Stimulated activated CD8-positive, alpha-beta memory T cell treated with anti-CD3 and anti-CD28 coated beads, Interleukin-12 subunit alpha, Interleukin-12 subunit beta, amount 100 ng/mL, for 24 hours (primary cell): ENCODE data around the gene KRT72.
"Not testable (repeated sequence)": the region's sequence is repeated elsewhere in the genome, so short reads cannot be mapped to it uniquely, and the experiment has no call there.

Experiments
- DNase-seq: peaks from one replicate; pipeline ENCODE4 v3.0.0-alpha.2; 2020; ENCODE audit errors: extremely low read depth

Gene KRT72

GRCh38 chr12:52606581-52607218, 5.4 kb upstream of the KRT72 start:
- DNase-seq = no peak

GRCh38 chr12:52606096-52606495, 4.8 kb upstream of the KRT72 start:
- no peak for DNase-seq

GRCh38 chr12:52605542-52605941, 4.3 kb upstream of the KRT72 start:
- DNase-seq = no peak

- DNase-seq = no peak
Measured at GRCh38 chr12:52604859-52605258, 3.6 kb upstream of the KRT72 start.

- DNase-seq = no peak
Measured at GRCh38 chr12:52603314-52603713, 2.1 kb upstream of the KRT72 start.

GRCh38 chr12:52602552-52602951, 1.3 kb upstream of the KRT72 start:
- no peak for DNase-seq

GRCh38 chr12:52601671-52602070, 408 bp upstream of the KRT72 start:
- no peak for DNase-seq

- no peak for DNase-seq
Measured at GRCh38 chr12:52600475-52600874, 788 bp downstream of the KRT72 start.

GRCh38 chr12:52600071-52600470, 1.2 kb downstream of the KRT72 start:
- no peak for DNase-seq

- DNase-seq = no peak
Measured at GRCh38 chr12:52598966-52599365, 2.3 kb downstream of the KRT72 start.

- DNase-seq = not testable (repeated sequence)
Measured at GRCh38 chr12:52594237-52594636, 7.0 kb downstream of the KRT72 start.

GRCh38 chr12:52591521-52591920, 9.7 kb downstream of the KRT72 start:
- DNase-seq = no peak

GRCh38 chr12:52590021-52590420, 11.2 kb downstream of the KRT72 start:
- DNase-seq = no peak

- no peak for DNase-seq
Measured at GRCh38 chr12:52587563-52587962, 13.7 kb downstream of the KRT72 start.

- DNase-seq = no peak
Measured at GRCh38 chr12:52585946-52586345, 15.3 kb downstream of the KRT72 start.

- DNase-seq = no peak
Measured at GRCh38 chr12:52585066-52585465, 16.2 kb downstream of the KRT72 start.

GRCh38 chr12:52584156-52584682, 17.0 kb downstream of the KRT72 start:
- no peak for DNase-seq

- peak; percentile 19 for DNase-seq
Measured at GRCh38 chr12:52582971-52583456, 18.2 kb downstream of the KRT72 start.

- DNase-seq = no peak
Measured at GRCh38 chr12:52582486-52582885, 18.8 kb downstream of the KRT72 start.

GRCh38 chr12:52581481-52581880, 19.8 kb downstream of the KRT72 start:
- no peak for DNase-seq

GRCh38 chr12:52581066-52581465, 20.2 kb downstream of the KRT72 start:
- DNase-seq = no peak

GRCh38 chr12:52580496-52580895, 20.8 kb downstream of the KRT72 start:
- no peak for DNase-seq

- no peak for DNase-seq
Measured at GRCh38 chr12:52579468-52580465, 21.5 kb downstream of the KRT72 start.
